ENCODE results near the gene SLC16A7. TPM values are rescaled to one million over a fixed set of nuclear protein-coding genes. Genes with fewer than 3 reads are reported as not detected.
"Not testable (repeated sequence)": the region's sequence is repeated elsewhere in the genome, so short reads cannot be mapped to it uniquely, and the experiment has no call there.

SLC16A7 gene
- total RNA-seq, 1 donor from 2014 or later, result 43.7 TPM

DNA sequence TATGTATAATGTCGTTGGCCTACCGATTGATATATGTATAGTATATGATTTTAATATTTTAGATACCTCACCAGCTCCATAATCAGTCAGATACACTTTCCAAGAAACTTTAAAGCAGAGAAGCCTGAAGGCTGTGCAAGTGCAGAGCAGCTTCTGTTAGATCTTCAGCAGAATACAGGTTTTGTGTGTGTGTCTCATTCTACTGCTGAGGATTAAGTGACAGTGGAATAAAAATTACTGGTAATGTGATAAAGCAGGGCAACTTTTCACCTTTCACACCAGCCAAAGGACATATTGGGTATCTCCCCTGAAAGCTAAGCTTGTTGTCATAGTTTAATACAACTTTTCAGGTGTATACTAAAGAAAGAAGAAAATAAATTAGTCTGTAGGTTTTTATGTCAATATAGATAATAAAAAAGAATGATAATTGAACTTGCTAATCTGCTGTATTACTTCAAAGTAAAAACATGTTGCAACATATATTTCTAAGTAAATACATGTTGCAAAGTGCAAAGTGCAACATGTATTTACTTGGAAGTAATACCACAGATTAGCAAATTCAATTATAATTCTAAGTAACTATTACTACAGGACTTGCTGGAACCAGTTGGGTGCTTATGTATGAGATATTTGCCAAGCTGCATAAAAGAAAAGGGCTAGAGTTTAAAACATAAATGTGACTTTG lies 128.3 kb downstream of the SLC16A7 start:
- intact Hi-C loops (cut with micrococcal nuclease), result no loop called here

DNA sequence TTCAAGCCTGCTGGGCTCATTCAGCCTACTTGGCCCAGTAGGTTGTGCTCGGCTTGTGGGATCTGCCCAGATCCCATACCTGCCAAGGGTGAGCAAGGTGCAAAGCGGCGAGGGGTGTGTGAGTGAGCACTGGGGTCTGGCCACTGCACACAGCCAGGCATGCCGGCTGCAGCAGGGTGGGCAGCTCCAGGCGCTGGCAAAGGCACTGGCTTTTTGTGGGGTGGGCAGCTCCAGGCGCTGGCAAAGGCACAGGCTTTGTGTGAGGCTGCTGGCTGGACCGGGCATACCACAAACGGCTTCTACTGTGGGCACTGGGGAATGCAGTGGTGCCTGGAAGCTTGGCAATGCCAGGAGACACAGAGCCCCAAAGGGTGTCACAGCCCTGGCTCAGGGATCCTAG lies 137.4 kb downstream of the SLC16A7 start:
- intact Hi-C loops (cut with micrococcal nuclease), result no loop called here

DNA sequence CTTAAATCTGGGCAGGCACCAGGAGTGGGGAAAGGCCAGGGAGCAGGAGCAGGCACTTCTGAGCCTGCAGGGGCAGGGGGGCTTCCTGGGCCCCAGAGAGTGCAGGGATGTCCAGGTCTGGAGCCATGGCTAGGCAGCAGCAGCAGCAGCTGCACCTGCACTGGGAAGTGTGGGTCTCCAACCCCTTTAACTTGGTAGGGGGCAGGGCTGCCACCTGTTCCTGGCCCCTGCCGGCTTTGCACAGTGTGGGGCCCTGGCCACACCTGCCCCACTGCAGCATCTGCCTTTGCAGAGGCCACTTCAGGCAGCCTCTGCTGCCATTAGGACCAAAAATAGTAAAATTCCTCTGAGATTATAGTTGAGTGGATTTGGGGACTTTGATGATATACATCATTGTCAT lies 138.5 kb downstream of the SLC16A7 start:
- intact Hi-C loops (cut with micrococcal nuclease), result no loop called here

DNA sequence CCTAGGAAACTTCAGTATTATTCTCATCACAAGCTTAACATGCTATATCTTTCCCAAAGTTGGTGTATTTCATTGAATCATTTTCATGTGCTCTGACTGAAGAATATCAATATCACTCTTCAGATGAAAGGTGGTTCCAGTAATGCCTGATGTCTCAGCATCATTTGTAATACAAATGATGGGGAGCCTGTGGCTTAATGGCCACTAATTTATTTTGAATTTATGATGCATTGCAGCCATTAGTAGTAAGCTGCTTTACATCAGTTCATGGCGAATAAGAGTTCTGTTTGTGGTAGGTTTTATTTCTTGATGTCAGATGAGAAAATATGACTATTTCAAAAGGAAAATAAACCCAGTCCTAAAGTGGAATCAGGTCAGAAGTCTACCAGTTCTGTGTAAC lies 139.4 kb downstream of the SLC16A7 start:
- intact Hi-C loops (cut with micrococcal nuclease), result no loop called here

DNA sequence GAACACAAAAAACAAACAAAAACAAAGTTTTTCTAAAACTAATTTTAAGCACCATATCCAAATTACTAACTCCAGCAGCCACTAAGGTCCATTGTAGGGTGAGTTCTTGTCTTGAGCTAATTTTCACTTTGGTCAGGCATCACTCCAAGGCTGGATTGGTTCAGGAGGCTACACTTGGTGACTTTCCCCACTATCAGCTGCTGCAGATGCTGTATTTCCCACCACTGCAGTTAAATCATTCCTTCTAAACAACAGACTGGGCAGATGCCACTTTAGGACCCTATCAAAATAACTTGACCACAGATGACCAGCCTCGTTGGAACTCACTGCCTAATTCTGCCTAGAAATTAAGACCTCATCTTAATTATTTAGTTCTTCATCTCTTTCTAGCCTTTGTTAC lies 140.5 kb downstream of the SLC16A7 start:
- intact Hi-C loops (cut with micrococcal nuclease), result no loop called here

DNA sequence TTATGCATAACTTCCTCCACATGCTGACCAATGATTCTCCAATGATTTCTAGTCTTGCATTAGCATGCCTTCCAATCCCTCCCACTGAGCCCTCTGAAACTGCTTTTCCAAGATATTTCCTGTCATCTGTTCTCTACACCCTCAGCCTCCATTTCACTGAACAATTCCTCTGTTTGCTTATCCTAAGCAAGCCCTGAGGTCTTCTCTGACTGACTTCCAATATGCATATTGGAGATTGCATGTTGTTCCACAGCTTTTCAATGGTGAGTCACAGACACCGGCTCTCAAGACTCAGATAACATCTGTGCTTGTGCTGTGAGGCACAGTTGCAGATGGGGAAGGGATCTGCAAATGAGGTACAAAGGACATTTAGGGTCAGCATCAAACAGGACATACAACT lies 141.0 kb downstream of the SLC16A7 start:
- intact Hi-C loops (cut with micrococcal nuclease), result no loop called here

DNA sequence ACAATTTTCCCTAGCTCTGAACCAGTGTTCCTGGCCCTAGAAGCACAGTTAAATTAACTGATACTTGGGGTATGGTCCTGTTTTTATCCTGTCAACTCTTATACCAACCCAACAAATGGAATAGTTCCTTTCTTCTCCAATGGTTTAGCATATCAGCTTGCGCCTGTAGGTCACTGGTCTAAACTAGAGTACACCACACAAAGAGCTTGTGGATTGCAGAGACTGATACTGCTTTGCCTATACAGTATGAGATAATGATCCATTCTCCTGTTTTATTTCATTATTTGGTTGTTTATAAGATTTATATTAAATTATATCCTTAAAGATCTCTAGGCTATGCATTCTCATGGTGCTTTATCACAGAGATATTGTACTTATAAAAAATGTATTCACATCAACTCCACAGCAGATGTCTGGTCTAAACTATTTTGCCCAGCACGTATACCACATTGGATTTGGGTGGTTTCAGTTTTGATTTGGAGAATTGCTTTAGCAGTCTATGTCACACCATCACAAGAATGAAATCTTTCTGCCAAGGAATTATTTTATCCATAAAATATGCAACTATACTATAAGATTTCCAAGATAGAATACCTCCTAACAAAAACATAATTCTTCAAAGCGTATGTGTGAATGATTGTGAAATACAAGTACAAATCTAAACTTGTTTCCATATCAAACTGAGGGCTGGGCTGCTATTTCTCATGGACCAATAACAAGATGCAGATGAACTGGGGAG lies 142.1 kb downstream of the SLC16A7 start:
- intact Hi-C loops (cut with micrococcal nuclease), result no loop called here

DNA sequence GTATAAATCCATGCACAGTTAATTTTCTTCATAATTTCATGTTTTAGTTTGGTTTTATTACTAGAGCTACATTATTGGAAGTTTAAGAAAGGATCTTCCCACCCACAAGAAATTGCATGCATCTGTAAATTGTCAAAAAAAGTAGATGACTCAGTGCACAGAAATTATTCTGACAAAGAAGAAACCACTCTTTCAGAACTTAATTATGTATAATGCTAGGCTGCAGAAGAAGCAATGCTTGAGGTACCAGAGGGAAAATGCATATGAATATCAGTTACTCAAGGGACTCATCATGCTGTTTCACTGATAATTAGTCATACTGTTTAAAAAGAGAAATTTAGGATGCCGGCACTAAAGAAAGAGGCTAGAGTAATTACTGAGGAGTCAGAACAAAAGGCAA lies 147.0 kb downstream of the SLC16A7 start:
- intact Hi-C loops (cut with micrococcal nuclease), result no loop called here

DNA sequence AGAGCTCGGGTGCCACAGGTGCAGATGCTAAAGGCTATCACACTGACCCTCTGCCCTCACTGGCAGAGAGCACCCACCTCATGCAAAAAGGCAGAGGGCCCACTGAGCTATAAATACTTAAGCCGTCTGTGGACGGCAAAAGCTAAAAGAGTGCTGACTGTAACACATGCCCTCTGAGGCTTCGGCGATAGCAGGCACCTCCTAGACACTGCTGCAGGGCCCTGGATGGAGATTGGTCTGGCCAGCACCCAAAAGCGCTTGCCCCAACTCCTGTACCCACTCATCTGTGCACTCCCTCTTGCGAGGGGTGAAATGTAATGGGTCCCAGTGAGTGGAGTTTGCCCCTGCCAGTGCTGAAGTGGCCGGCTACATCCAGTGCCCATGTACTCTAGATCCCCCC lies 148.7 kb downstream of the SLC16A7 start:
- intact Hi-C loops (cut with micrococcal nuclease), result no loop called here

DNA sequence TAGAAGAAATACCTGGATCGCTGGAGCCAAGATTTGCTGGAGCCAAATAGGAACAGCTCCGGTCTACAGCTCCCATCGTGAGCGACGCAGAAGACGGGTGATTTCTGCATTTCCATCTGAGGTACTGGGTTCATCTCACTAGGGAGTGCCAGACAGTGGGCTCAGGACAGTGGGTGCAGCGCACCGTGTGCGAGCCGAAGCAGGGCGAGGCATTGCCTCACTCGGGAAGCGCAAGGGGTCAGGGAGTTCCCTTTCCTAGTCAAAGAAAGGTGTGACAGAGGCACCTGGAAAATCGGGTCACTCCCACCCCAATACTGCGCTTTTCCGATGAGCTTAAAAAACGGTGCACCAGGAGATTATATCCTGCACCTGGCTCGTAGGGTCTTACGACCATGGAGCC lies 155.3 kb downstream of the SLC16A7 start:
- intact Hi-C loops (cut with micrococcal nuclease), result not testable (repeated sequence)

DNA sequence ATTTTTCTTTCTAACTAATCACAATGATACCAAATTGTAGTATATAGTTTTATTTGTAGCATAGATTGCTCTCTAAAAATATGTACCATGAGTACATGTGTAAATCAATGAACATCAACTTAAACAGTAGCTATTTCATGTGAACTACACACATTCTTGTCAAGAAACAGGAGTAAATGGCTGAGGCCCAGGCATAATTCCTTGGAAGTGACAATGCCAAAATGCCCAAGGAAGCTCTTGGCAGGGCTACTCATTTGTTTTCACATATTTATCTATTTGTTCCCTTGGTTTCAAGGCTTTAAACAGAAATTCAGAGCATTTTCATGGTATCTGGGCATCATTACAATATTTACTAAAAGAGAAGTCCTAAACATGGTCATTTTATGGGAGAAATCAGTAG lies 165.7 kb downstream of the SLC16A7 start:
- intact Hi-C loops (cut with micrococcal nuclease), result no loop called here

DNA sequence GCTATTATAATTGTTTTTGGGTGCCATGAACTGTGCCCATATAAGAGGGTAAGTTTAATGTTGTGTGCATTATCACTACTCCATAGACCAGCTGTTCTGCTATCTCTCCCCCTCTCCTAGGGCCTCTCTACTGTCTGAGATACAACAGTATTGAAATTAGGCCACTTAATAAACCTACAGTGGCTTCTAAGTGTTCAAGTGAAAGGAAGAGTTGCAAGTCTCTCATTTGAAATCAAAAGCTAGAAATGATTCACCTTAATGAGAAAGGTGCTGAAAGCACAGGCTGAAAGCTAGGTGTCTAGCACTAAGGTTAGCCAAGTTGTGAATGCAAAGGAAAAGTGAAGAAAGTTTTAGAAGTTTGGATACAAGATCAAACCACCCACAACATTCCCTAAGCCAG lies 168.0 kb downstream of the SLC16A7 start:
- intact Hi-C loops (cut with micrococcal nuclease), result no loop called here

DNA sequence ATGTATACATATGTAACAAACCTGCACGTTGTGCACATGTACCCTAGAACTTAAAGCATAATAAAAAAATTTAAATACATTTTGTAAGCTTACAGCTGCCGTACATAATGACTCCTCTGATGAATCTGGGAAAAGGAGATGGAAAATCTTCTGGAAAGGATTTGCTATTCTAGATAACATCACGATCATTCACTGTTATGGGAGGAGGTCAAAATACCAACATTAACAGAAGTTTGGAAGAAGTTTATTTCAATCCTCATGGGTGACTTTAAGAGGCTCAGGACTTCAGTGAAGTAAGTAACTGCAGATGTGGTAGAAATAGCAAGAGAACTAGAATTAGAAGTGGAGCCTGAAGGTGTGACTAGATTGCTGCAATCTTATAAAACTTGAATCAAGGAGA lies 172.2 kb downstream of the SLC16A7 start:
- intact Hi-C loops (cut with micrococcal nuclease), result no loop called here

DNA sequence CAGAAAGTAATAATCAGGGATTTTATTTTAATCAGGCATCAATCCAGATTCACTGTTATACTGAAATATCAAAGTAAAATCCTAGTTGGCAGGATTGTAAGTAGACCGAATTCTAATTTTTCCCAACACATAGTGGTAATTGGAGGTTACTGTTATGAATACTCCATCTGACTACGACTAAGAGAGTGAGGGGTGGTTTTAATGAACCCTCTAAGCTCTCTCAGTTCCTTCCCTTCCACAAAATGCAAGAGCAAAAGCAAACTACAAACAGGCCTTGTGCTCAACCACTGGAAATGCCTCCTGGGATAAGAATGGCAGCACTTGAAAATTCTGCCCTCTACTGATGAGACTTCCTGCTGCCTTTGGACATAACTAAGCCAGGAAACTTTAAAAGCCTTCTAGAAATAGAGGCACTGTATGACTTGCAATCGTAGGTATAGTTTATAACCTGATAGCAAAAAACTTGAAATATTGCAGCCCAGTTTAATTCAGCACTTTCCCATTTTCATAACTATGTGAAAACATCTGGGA lies 184.8 kb downstream of the SLC16A7 start:
- intact Hi-C loops (cut with micrococcal nuclease), result no loop called here

DNA sequence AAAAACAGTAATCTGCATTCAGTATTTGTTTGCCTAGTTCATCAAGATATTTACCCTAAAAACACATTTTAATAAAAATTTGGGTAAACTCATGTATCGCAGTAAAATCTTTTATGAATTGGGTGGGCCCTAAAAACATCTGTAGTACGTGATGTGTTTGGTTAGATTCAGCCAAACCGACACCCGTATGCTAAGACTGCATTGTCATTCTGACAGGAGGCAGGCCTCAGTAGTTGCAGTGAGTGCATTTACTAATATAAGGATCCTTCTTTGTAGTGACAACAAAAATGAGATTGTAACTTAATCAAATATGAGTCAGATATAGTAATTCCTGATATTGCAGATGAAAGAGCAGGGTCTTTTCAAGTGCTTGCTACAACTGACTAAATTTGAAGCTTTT lies 191.8 kb downstream of the SLC16A7 start:
- intact Hi-C loops (cut with micrococcal nuclease), result no loop called here

DNA sequence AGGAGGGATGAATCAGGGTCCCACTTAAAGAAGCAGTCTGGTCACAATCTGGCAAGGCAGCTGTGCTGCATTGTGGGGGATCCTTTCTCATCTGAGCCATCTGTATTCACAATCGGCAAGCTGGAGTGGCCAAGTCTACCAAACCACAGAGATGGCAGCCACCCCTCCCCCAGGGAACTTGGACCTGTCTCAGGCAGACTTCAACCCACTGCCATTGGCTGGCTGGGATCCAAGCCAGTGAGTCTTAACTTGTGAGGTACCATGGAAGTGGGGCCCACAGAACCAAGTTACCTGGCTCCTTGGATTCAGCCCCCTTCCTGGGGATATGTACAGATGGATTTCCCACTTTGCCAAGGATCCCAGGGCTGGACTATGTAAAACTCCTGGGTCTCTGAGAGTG lies 196.8 kb downstream of the SLC16A7 start:
- intact Hi-C loops (cut with micrococcal nuclease), result no loop called here

DNA sequence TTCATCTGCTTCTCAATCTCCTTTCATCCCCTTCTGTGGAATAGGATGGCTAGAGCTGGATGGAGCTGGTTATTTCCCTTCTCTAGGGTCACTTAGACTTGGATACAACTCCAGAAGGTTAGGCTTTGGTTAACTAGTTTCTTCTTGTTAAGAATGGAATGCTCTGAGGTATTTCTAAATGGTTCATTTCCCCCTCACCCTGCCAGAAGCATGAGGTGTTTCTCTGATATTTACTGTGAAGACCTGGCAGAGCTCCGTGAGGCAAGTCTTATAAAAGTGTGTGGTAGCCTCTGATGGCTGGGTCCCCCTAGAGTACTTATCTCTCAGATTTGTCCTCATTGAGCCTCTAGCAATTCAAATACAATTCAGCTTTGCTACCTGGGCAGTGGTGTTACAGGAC lies 207.9 kb downstream of the SLC16A7 start:
- intact Hi-C loops (cut with micrococcal nuclease), result loop anchor here (10.0 kb wide), 1 partner anchor 209 kb away; the partner anchor contains the start of gene SLC16A7

DNA sequence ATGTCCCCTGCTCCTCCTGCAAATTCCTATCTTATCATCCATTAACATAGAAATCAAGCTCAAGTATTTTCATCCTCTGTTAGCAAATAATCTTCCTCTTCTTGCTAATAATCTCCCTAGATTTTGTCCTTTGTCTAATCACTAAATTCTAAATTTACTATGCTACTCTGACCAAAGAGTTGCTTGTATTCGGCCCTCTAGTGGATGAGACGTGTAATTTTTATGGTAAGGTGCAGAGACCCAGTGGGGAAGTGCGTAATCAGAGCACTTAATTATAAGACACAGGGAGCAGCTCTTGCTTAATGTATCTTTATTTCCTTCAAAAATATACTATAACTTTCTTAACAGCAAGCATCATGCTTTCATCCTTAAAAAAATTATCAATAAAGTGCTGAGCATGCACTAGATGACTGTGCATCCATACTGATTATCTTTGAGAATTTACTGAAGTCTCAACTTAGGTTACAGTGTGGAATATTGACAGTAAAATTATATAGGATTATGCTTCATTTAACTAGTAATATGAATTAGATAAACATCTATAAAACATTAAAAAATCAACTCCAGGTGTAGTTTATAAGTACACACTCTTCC lies 212.6 kb downstream of the SLC16A7 start:
- intact Hi-C loops (cut with micrococcal nuclease), result loop anchor here (1.0 to 10.0 kb wide), 4 partner anchors 214 to 406 kb away; partner anchors contain the start of gene SLC16A7

DNA sequence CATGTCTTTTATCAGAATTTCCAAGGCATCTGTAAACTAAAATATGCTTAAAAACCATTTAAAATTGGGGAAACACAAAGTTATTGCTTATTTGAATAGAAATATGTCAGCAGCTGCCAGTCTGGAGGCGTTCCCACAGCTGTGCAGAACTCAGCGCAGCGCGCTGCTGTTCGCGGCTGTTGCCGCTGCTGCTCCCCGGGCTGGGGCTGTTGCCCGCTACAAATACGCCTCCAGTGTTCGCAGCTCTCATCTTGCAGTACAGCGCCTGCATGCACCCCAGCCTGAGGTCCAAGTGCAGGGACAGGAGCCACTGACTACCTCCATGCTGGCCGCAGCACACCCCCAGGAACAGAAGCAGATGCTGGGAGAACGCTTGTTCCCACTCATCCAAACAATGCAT lies 216.2 kb downstream of the SLC16A7 start:
- intact Hi-C loops (cut with micrococcal nuclease), result no loop called here

DNA sequence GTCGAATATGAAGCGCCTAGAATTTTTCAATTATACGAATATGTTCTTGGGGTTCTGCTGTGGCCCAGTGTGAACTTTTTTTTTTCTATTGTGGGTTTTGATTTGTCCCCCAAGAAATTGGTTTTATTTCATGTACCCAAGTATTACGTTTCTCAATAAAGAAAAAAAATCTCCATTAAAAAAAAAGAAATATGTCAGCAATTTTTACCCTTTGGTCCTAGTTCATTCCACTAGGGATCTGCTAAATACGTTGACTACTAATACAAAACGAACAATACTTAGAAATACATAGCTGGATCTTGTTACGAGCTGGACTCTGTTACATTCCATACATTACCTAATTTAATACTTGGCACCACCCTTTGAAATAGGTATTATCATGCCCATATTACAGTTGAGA lies 216.9 kb downstream of the SLC16A7 start:
- intact Hi-C loops (cut with micrococcal nuclease), result no loop called here

DNA sequence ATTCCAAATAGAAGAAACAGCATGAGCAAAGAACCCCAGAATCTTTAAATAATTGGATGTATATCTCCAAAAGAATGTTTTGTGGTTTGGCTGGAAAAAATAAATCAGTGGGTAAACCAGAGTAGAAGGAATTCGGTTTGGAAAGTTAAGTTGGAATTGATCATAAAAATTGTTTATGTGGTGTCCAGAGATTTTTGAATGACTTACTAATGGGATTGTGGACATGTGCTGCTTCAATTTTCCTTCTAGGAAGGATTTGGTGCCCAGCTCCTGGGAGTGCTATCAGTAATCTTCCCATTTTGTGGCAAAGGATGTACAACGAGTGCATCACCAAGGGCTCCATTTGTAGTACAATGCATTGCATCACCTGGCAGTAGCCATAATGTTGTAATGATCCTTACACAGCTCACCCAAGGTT lies 224.8 kb downstream of the SLC16A7 start:
- intact Hi-C loops (cut with micrococcal nuclease), result no loop called here

DNA sequence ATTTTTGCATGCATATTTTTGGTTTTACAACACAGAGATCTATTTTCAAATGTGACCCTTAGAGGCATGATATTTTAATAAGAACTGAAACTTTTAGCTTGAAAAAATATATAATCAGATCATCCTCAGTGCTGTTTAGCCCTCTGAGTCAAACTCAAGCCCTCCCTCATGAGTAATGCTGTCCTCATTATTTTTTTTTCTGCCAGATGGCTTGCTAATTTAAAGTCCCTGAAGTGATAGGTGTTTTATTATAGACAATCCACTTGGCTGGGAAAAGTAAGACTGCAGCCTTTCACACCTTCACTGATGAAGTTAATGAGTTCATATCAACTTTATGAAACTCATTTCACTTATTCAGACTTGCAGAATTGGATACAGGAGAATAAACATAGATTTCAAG lies 227.7 kb downstream of the SLC16A7 start:
- intact Hi-C loops (cut with micrococcal nuclease), result no loop called here
